ENCODE data around the gene ATAD1.
"Not testable (repeated sequence)": the region's sequence is repeated elsewhere in the genome, so short reads cannot be mapped to it uniquely, and the experiment has no call there.

Gene ATAD1

DNA sequence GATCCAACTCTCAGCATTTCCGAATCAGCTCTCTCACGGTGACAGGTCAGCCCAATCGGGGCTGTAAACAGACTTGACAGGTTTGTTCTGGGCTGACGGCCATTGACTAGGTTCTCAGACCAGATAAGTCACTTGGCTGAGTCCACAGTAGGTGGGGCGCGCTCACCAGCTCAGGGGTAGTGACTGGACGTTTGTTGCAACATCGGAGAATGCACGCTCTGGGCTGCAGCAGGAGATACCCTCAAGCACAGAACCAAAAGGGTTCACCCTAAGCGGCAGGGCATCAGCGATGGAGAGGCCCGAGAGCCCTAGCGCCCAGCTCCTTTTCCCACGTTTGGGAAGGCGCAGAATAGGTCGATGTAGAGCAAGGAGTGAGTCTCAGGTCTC is 43.5 kb upstream of the ATAD1 start:
- Histone ChIP-seq H3K27ac (ENCODE audit: low read depth, low read length) (no peak overlapping the region), H3K4me1 (ENCODE audit: control insufficient read depth, insufficient read depth, low read length, unreplicated experiment) (no peaks in the 10 kb centered on the region), H3K4me3 (ENCODE audit: low read depth, low read length) (peak overlapping the region; percentile 83), H3K36me3 (ENCODE audit: insufficient read depth, low read length) (no peaks in the 10 kb centered on the region), H3K27me3 (ENCODE audit: insufficient read depth, low read length) (no peaks in the 10 kb centered on the region), H2AFZ (ENCODE audit: low read length, unreplicated experiment) (peak overlapping the region; percentile 89), H3K79me2 (ENCODE audit: control insufficient read depth, insufficient read depth, low read length, unreplicated experiment) (peaks cover 25% of the 10 kb centered on the region)

DNA sequence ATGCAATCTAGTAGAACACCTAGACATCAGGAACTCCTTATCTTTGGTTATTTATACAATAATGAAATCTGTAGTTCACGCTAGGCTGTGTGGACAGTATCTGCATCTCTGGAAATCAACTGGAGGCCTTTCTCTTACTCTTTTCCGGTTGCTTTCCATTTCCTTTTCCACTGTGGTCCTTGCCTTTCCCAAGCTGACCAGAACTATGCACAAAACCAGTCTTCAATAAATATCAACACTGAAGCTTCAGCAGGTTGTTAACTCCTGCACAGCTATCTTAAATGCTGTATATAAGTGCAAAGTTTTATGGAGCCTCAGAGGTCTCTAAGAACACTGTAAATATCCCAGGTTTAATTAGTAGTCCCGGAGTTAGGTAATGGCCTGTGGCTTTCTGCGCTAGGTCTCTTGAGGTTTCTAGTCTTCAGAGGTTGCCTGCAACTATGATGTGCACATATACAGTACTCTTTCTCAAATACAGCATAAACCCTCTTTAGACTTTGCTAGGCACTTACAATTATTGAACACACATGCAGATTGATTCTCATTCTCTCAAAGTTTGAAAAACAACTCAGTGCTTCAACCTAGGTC is 42.9 kb upstream of the ATAD1 start:
- peaks cover 19% of the 10 kb centered on the region for H3K79me2 ChIP-seq (ENCODE audit: control insufficient read depth, insufficient read depth, low read length, unreplicated experiment)
- H3K27me3 ChIP-seq (ENCODE audit: insufficient read depth, low read length) = no peaks in the 10 kb centered on the region
- H3K4me3 ChIP-seq (ENCODE audit: low read depth, low read length) = no peak overlapping the region
- H2AFZ ChIP-seq (ENCODE audit: low read length, unreplicated experiment) = no peak overlapping the region
- no peak overlapping the region for H3K27ac ChIP-seq (ENCODE audit: low read depth, low read length)
- no peaks in the 10 kb centered on the region for H3K36me3 ChIP-seq (ENCODE audit: insufficient read depth, low read length)
- no peaks in the 10 kb centered on the region for H3K4me1 ChIP-seq (ENCODE audit: control insufficient read depth, insufficient read depth, low read length, unreplicated experiment)

DNA sequence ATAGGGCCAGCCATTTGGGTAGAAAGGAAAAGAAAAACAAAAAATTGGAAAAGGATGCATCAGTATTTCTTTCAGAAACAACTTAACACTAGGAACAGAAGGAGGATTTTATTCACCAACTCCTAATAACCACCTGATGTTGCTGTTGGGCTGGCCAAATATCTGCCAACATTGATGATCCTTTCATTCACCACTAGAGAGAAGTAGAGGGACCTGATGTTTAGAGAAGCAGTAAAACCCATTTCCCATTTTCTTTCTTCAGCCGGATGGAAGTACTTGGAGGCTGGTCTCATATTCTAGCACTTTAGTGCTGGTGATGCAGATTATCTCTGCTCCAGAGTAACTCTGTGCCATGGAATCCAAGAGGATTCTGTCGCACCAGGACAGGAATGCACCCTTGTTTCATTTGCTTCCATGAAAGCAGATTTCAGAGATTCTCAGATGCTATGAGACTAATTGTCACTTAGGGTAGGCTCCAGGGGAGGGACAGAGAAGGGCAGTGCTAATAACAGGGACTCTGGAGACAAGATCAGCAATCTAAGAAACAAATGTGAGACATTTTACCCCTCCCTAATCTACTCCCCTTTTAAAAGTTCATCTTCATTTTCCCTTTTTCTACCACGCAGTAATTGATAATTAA is 42.2 kb upstream of the ATAD1 start:
- peaks cover 12% of the 10 kb centered on the region for H3K79me2 ChIP-seq (ENCODE audit: control insufficient read depth, insufficient read depth, low read length, unreplicated experiment)
- H3K36me3 ChIP-seq (ENCODE audit: insufficient read depth, low read length) = no peaks in the 10 kb centered on the region
- no peak overlapping the region for H3K4me3 ChIP-seq (ENCODE audit: low read depth, low read length)
- no peak overlapping the region for H3K27ac ChIP-seq (ENCODE audit: low read depth, low read length)
- no peaks in the 10 kb centered on the region for H3K27me3 ChIP-seq (ENCODE audit: insufficient read depth, low read length)
- H3K4me1 ChIP-seq (ENCODE audit: control insufficient read depth, insufficient read depth, low read length, unreplicated experiment) = no peaks in the 10 kb centered on the region
- peak overlapping the region; percentile 31 for H2AFZ ChIP-seq (ENCODE audit: low read length, unreplicated experiment)

GRCh38 chr10:87855665-87856064 is 37.6 kb upstream of the ATAD1 start:
- not testable (repeated sequence) for H3K27ac ChIP-seq (ENCODE audit: low read depth, low read length); H3K79me2 ChIP-seq (ENCODE audit: control insufficient read depth, insufficient read depth, low read length, unreplicated experiment)

GRCh38 chr10:87855247-87855646 is 37.2 kb upstream of the ATAD1 start:
- H3K4me1 ChIP-seq (ENCODE audit: control insufficient read depth, insufficient read depth, low read length, unreplicated experiment); H3K27me3 ChIP-seq (ENCODE audit: insufficient read depth, low read length); H3K36me3 ChIP-seq (ENCODE audit: insufficient read depth, low read length); H3K79me2 ChIP-seq (ENCODE audit: control insufficient read depth, insufficient read depth, low read length, unreplicated experiment); H3K4me3 ChIP-seq (ENCODE audit: low read depth, low read length); H2AFZ ChIP-seq (ENCODE audit: low read length, unreplicated experiment); H3K27ac ChIP-seq (ENCODE audit: low read depth, low read length): not testable (repeated sequence)

More at GRCh38 chr10:87855665-87856064, 37.6 kb upstream of the ATAD1 start:
- not testable (repeated sequence) for H3K4me3 ChIP-seq (ENCODE audit: low read depth, low read length); H2AFZ ChIP-seq (ENCODE audit: low read length, unreplicated experiment); H3K27me3 ChIP-seq (ENCODE audit: insufficient read depth, low read length); H3K4me1 ChIP-seq (ENCODE audit: control insufficient read depth, insufficient read depth, low read length, unreplicated experiment); H3K36me3 ChIP-seq (ENCODE audit: insufficient read depth, low read length)

DNA sequence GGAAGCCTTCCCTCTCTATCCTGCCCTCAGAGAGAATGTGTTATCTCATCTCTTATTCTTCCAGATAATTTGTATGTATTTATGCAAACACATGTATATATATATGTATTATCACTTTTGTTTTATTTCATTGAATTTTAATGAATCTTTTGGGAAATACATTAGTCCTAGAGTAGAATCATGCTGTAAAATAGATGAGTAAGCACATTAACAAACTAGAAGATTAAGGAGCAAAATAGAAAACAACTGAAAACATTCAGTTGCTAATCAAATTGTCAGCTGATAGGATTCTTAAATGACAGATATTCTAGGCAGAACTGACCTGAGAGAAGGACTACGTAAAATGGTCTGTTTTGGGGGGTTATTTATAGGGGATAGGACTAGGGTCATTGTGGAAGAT is 34.1 kb upstream of the ATAD1 start:
- Histone ChIP-seq H3K4me3 (ENCODE audit: low read depth, low read length) (no peak overlapping the region), H3K79me2 (ENCODE audit: control insufficient read depth, insufficient read depth, low read length, unreplicated experiment) (no peaks in the 10 kb centered on the region), H3K27ac (ENCODE audit: low read depth, low read length) (no peak overlapping the region), H3K4me1 (ENCODE audit: control insufficient read depth, insufficient read depth, low read length, unreplicated experiment) (peaks cover 6% of the 10 kb centered on the region), H3K27me3 (ENCODE audit: insufficient read depth, low read length) (no peaks in the 10 kb centered on the region), H3K36me3 (ENCODE audit: insufficient read depth, low read length) (no peaks in the 10 kb centered on the region), H2AFZ (ENCODE audit: low read length, unreplicated experiment) (no peak overlapping the region)

DNA sequence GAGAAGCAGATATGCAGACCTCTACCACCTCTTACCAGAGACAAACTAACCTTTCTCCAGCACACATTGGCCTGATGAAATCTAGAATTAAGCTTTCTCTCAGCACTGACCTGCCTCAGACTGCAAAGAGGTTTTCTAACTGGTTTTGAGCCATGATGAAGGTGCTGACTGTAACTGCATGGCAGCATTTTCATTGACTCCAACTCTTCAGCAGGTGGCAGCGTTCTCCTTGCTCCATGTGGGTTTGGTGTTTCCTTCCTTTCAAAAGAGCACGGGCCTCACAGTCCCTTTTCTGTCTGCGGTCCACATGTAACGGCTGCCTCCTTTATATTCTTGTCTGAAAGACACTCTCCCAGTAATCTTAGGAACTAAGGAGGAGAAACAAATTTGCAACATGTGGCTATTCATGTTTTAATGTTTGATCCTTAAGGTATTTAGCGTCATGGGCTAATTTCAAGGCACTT is 32.7 kb upstream of the ATAD1 start:
- Histone ChIP-seq H3K79me2 (ENCODE audit: control insufficient read depth, insufficient read depth, low read length, unreplicated experiment) (no peaks in the 10 kb centered on the region), H3K4me1 (ENCODE audit: control insufficient read depth, insufficient read depth, low read length, unreplicated experiment) (peaks cover 11% of the 10 kb centered on the region), H3K4me3 (ENCODE audit: low read depth, low read length) (no peak overlapping the region), H3K36me3 (ENCODE audit: insufficient read depth, low read length) (no peaks in the 10 kb centered on the region), H2AFZ (ENCODE audit: low read length, unreplicated experiment) (peak overlapping the region; percentile 11), H3K27ac (ENCODE audit: low read depth, low read length) (no peak overlapping the region), H3K27me3 (ENCODE audit: insufficient read depth, low read length) (no peaks in the 10 kb centered on the region)

GRCh38 chr10:87849001-87849400 is 31.0 kb upstream of the ATAD1 start:
- Histone ChIP-seq H3K27ac (ENCODE audit: low read depth, low read length) (no peak overlapping the region), H2AFZ (ENCODE audit: low read length, unreplicated experiment) (no peak overlapping the region), H3K27me3 (ENCODE audit: insufficient read depth, low read length) (no peaks in the 10 kb centered on the region)

DNA sequence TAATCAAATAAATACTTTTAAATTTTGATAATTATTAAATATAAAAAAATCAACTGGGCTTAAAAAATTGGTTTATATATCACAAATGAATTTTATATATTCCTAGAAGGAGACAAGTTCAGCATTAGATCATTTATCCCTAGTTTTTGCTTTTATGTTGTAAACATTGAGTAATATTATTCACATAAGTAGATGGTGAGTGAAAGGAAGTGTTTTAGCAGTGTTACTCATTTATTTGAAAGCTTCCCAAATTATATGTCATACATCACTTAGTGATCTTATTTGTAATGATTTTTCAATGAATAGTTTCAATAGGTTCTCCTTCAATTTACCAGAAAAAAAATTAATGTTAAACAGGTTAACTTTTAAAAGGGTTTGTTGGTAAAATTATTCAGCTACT is 29.5 kb upstream of the ATAD1 start:
- no peaks in the 10 kb centered on the region for H3K36me3 ChIP-seq (ENCODE audit: insufficient read depth, low read length)
- H3K79me2 ChIP-seq (ENCODE audit: control insufficient read depth, insufficient read depth, low read length, unreplicated experiment) = no peaks in the 10 kb centered on the region
- H2AFZ ChIP-seq (ENCODE audit: low read length, unreplicated experiment) = no peak overlapping the region
- peaks cover 19% of the 10 kb centered on the region for H3K4me1 ChIP-seq (ENCODE audit: control insufficient read depth, insufficient read depth, low read length, unreplicated experiment)
- H3K4me3 ChIP-seq (ENCODE audit: low read depth, low read length) = no peak overlapping the region
- H3K27ac ChIP-seq (ENCODE audit: low read depth, low read length) = no peak overlapping the region
- H3K27me3 ChIP-seq (ENCODE audit: insufficient read depth, low read length) = no peaks in the 10 kb centered on the region

More at GRCh38 chr10:87849001-87849400, 31.0 kb upstream of the ATAD1 start:
- H3K36me3 ChIP-seq (ENCODE audit: insufficient read depth, low read length) = no peaks in the 10 kb centered on the region
- H3K4me3 ChIP-seq (ENCODE audit: low read depth, low read length) = no peak overlapping the region
- H3K79me2 ChIP-seq (ENCODE audit: control insufficient read depth, insufficient read depth, low read length, unreplicated experiment) = no peaks in the 10 kb centered on the region
- H3K4me1 ChIP-seq (ENCODE audit: control insufficient read depth, insufficient read depth, low read length, unreplicated experiment) = peaks cover 19% of the 10 kb centered on the region

- not testable (repeated sequence) for H3K36me3 ChIP-seq (ENCODE audit: insufficient read depth, low read length); H2AFZ ChIP-seq (ENCODE audit: low read length, unreplicated experiment); H3K27ac ChIP-seq (ENCODE audit: low read depth, low read length); H3K27me3 ChIP-seq (ENCODE audit: insufficient read depth, low read length); H3K79me2 ChIP-seq (ENCODE audit: control insufficient read depth, insufficient read depth, low read length, unreplicated experiment); H3K4me3 ChIP-seq (ENCODE audit: low read depth, low read length)
- H3K4me1 ChIP-seq (ENCODE audit: control insufficient read depth, insufficient read depth, low read length, unreplicated experiment) = peaks cover 23% of the 10 kb centered on the region
Observed at GRCh38 chr10:87846711-87847110, 28.7 kb upstream of the ATAD1 start.

GRCh38 chr10:87846023-87846422 is 28.0 kb upstream of the ATAD1 start:
- H3K27me3 ChIP-seq (ENCODE audit: insufficient read depth, low read length) = no peaks in the 10 kb centered on the region
- H3K27ac ChIP-seq (ENCODE audit: low read depth, low read length) = no peak overlapping the region
- H3K4me1 ChIP-seq (ENCODE audit: control insufficient read depth, insufficient read depth, low read length, unreplicated experiment) = peaks cover 23% of the 10 kb centered on the region
- no peak overlapping the region for H3K4me3 ChIP-seq (ENCODE audit: low read depth, low read length)
- no peaks in the 10 kb centered on the region for H3K36me3 ChIP-seq (ENCODE audit: insufficient read depth, low read length)
- H2AFZ ChIP-seq (ENCODE audit: low read length, unreplicated experiment) = no peak overlapping the region
- no peaks in the 10 kb centered on the region for H3K79me2 ChIP-seq (ENCODE audit: control insufficient read depth, insufficient read depth, low read length, unreplicated experiment)

All from ACC112 (cell line).